ENCODE results near the gene NT5DC2. TPM values are rescaled to one million over a fixed set of nuclear protein-coding genes. Genes with fewer than 3 reads are reported as not detected.

The NT5DC2 gene
- polyA plus RNA-seq, 1 donor = 67.6 TPM

GRCh38 chr3:52494445-52494844 is 39.2 kb downstream of the NT5DC2 start:
- H3K4me3 ChIP-seq (ENCODE audit: low read length) = no peak overlapping the region
- H3K27me3 ChIP-seq (ENCODE audit: control insufficient read depth, insufficient read depth, low read length) = no peaks in the 10 kb centered on the region
- H3K27ac ChIP-seq (ENCODE audit: low read length) = no peak overlapping the region
- H3K36me3 ChIP-seq (ENCODE audit: control insufficient read depth, insufficient read depth, low read length) = peaks cover 41% of the 10 kb centered on the region
- no CpG with 5 or more reads among the region's 7 CpGs for WGBS (ENCODE audit: insufficient coverage, low lambda C conversion rate)
- no peaks in the 10 kb centered on the region for H3K4me1 ChIP-seq (ENCODE audit: control insufficient read depth, insufficient read depth, low read length)
- H3K9me3 ChIP-seq (ENCODE audit: control insufficient read depth, low read depth, low read length) = no peaks in the 10 kb centered on the region
- DNase-seq = no peak

GRCh38 chr3:52493232-52494017 is 40.2 kb downstream of the NT5DC2 start:
- no CpG with 5 or more reads among the region's 7 CpGs for WGBS (ENCODE audit: insufficient coverage, low lambda C conversion rate)
- Histone ChIP-seq H3K27ac (ENCODE audit: low read length) (no peak overlapping the region), H3K9me3 (ENCODE audit: control insufficient read depth, low read depth, low read length) (no peaks in the 10 kb centered on the region), H3K27me3 (ENCODE audit: control insufficient read depth, insufficient read depth, low read length) (no peaks in the 10 kb centered on the region), H3K36me3 (ENCODE audit: control insufficient read depth, insufficient read depth, low read length) (peaks cover 51% of the 10 kb centered on the region), H3K4me1 (ENCODE audit: control insufficient read depth, insufficient read depth, low read length) (no peaks in the 10 kb centered on the region), H3K4me3 (ENCODE audit: low read length) (no peak overlapping the region)
- no peak for DNase-seq

GRCh38 chr3:52492059-52492458 is 41.6 kb downstream of the NT5DC2 start:
- Histone ChIP-seq H3K4me1 (ENCODE audit: control insufficient read depth, insufficient read depth, low read length) (no peaks in the 10 kb centered on the region), H3K36me3 (ENCODE audit: control insufficient read depth, insufficient read depth, low read length) (peaks cover 64% of the 10 kb centered on the region), H3K4me3 (ENCODE audit: low read length) (no peak overlapping the region), H3K9me3 (ENCODE audit: control insufficient read depth, low read depth, low read length) (peaks cover 9% of the 10 kb centered on the region), H3K27ac (ENCODE audit: low read length) (no peak overlapping the region), H3K27me3 (ENCODE audit: control insufficient read depth, insufficient read depth, low read length) (no peaks in the 10 kb centered on the region)
- DNase-seq = no peak
- WGBS (ENCODE audit: insufficient coverage, low lambda C conversion rate) = no CpG with 5 or more reads among the region's 21 CpGs

DNA sequence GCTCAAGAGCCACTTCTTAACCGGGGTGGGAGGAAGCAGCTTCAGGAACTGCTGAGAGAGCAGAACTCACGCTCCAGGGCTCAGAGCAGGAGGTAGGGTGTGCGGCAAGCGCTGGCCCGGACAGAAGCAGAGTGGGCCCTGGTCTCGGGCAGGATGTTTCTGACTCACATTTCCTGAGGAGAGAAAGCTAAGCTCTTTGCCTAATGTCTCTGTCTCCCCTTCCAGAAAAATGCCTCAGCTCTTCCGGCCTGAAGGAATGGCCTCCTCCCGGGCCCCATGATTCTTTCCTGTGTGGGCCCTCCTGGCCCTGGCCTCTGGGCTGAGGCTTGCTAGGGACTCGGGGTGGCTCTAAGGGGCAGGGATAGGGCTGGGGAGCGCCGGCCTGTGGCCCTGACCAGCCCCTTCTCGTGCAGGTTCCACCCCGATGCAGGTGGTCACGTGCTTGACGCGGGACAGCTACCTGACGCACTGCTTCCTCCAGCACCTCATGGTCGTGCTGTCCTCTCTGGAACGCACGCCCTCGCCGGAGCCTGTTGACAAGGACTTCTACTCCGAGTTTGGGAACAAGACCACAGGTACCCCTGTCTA is 42.6 kb downstream of the NT5DC2 start:
- DNase-seq = no peak
- Histone ChIP-seq H3K4me3 (ENCODE audit: low read length) (no peak overlapping the region), H3K9me3 (ENCODE audit: control insufficient read depth, low read depth, low read length) (peaks cover 11% of the 10 kb centered on the region), H3K4me1 (ENCODE audit: control insufficient read depth, insufficient read depth, low read length) (no peaks in the 10 kb centered on the region), H3K27me3 (ENCODE audit: control insufficient read depth, insufficient read depth, low read length) (no peaks in the 10 kb centered on the region), H3K27ac (ENCODE audit: low read length) (no peak overlapping the region), H3K36me3 (ENCODE audit: control insufficient read depth, insufficient read depth, low read length) (peaks cover 73% of the 10 kb centered on the region)
- no CpG with 5 or more reads among the region's 23 CpGs for WGBS (ENCODE audit: insufficient coverage, low lambda C conversion rate)

- Histone ChIP-seq H3K4me3 (ENCODE audit: low read length) (no peak overlapping the region), H3K4me1 (ENCODE audit: control insufficient read depth, insufficient read depth, low read length) (no peaks in the 10 kb centered on the region), H3K27ac (ENCODE audit: low read length) (no peak overlapping the region), H3K36me3 (ENCODE audit: control insufficient read depth, insufficient read depth, low read length) (peaks cover 79% of the 10 kb centered on the region), H3K9me3 (ENCODE audit: control insufficient read depth, low read depth, low read length) (peaks cover 11% of the 10 kb centered on the region), H3K27me3 (ENCODE audit: control insufficient read depth, insufficient read depth, low read length) (no peaks in the 10 kb centered on the region)
- DNase-seq = no peak
- WGBS (ENCODE audit: insufficient coverage, low lambda C conversion rate) = no CpG with 5 or more reads among the region's 22 CpGs
Observed at GRCh38 chr3:52490035-52490938, 43.4 kb downstream of the NT5DC2 start.

GRCh38 chr3:52489453-52489852 is 44.2 kb downstream of the NT5DC2 start:
- peaks cover 11% of the 10 kb centered on the region for H3K9me3 ChIP-seq (ENCODE audit: control insufficient read depth, low read depth, low read length)
- no peaks in the 10 kb centered on the region for H3K4me1 ChIP-seq (ENCODE audit: control insufficient read depth, insufficient read depth, low read length)
- no peak overlapping the region for H3K4me3 ChIP-seq (ENCODE audit: low read length)
- WGBS (ENCODE audit: insufficient coverage, low lambda C conversion rate) = no CpG with 5 or more reads among the region's 18 CpGs
- H3K27me3 ChIP-seq (ENCODE audit: control insufficient read depth, insufficient read depth, low read length) = no peaks in the 10 kb centered on the region
- H3K36me3 ChIP-seq (ENCODE audit: control insufficient read depth, insufficient read depth, low read length) = peaks cover 86% of the 10 kb centered on the region
- no peak overlapping the region for H3K27ac ChIP-seq (ENCODE audit: low read length)
- DNase-seq = no peak

DNA sequence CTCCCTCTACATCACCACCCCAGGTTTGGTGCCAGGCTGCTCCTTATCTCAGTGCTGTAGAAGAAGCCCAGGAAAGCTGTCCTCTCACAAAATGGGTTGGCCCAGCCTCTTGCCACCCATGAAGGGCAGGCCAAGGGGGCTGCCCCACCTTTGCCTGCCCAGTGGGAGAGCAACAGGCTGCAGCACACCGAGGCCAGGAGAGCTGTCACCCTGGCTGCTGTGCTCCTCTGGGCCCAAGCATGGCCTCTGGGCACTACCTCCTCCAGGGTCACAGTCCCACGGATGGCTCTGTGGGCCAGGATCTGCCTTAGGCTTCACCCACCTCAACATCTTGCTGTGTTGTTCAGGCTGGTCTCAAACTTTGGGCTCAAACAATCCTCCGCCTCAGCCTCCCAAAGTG is 44.9 kb downstream of the NT5DC2 start:
- peaks cover 86% of the 10 kb centered on the region for H3K36me3 ChIP-seq (ENCODE audit: control insufficient read depth, insufficient read depth, low read length)
- H3K27me3 ChIP-seq (ENCODE audit: control insufficient read depth, insufficient read depth, low read length) = no peaks in the 10 kb centered on the region
- no peaks in the 10 kb centered on the region for H3K4me1 ChIP-seq (ENCODE audit: control insufficient read depth, insufficient read depth, low read length)
- no peak overlapping the region for H3K4me3 ChIP-seq (ENCODE audit: low read length)
- no peak for DNase-seq
- no peak overlapping the region for H3K27ac ChIP-seq (ENCODE audit: low read length)
- H3K9me3 ChIP-seq (ENCODE audit: control insufficient read depth, low read depth, low read length) = peaks cover 11% of the 10 kb centered on the region
- no CpG with 5 or more reads among the region's 3 CpGs for WGBS (ENCODE audit: insufficient coverage, low lambda C conversion rate)

DNA sequence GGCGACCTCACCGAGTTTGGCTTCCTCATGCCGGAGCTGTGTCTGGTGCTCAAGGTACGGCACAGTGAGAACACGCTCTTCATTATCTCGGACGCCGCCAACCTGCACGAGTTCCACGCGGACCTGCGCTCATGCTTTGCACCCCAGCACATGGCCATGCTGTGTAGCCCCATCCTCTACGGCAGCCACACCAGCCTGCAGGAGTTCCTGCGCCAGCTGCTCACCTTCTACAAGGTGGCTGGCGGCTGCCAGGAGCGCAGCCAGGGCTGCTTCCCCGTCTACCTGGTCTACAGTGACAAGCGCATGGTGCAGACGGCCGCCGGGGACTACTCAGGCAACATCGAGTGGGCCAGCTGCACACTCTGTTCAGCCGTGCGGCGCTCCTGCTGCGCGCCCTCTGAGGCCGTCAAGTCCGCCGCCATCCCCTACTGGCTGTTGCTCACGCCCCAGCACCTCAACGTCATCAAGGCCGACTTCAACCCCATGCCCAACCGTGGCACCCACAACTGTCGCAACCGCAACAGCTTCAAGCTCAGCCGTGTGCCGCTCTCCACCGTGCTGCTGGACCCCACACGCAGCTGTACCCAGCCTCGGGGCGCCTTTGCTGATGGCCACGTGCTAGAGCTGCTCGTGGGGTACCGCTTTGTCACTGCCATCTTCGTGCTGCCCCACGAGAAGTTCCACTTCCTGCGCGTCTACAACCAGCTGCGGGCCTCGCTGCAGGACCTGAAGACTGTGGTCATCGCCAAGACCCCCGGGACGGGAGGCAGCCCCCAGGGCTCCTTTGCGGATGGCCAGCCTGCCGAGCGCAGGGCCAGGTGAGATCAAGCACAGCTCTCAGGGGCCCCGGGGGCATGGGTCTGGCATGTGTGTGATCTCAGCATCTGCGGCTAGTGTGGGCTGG is 45.6 kb downstream of the NT5DC2 start:
- Histone ChIP-seq H3K9me3 (ENCODE audit: control insufficient read depth, low read depth, low read length) (peaks cover 11% of the 10 kb centered on the region), H3K4me3 (ENCODE audit: low read length) (no peak overlapping the region), H3K27ac (ENCODE audit: low read length) (no peak overlapping the region), H3K36me3 (ENCODE audit: control insufficient read depth, insufficient read depth, low read length) (peaks cover 83% of the 10 kb centered on the region), H3K4me1 (ENCODE audit: control insufficient read depth, insufficient read depth, low read length) (no peaks in the 10 kb centered on the region), H3K27me3 (ENCODE audit: control insufficient read depth, insufficient read depth, low read length) (no peaks in the 10 kb centered on the region)
- no CpG with 5 or more reads among the region's 59 CpGs for WGBS (ENCODE audit: insufficient coverage, low lambda C conversion rate)
- DNase-seq = no peak

- H3K4me1 ChIP-seq (ENCODE audit: control insufficient read depth, insufficient read depth, low read length) = no peaks in the 10 kb centered on the region
- peaks cover 11% of the 10 kb centered on the region for H3K9me3 ChIP-seq (ENCODE audit: control insufficient read depth, low read depth, low read length)
- H3K27me3 ChIP-seq (ENCODE audit: control insufficient read depth, insufficient read depth, low read length) = no peaks in the 10 kb centered on the region
- no peak overlapping the region for H3K4me3 ChIP-seq (ENCODE audit: low read length)
- 63% methylated on average over 2 of the region's 31 CpGs for WGBS (ENCODE audit: insufficient coverage, low lambda C conversion rate)
- H3K27ac ChIP-seq (ENCODE audit: low read length) = no peak overlapping the region
- peaks cover 83% of the 10 kb centered on the region for H3K36me3 ChIP-seq (ENCODE audit: control insufficient read depth, insufficient read depth, low read length)
- no peak for DNase-seq
Observed at GRCh38 chr3:52487050-52487787, 46.4 kb downstream of the NT5DC2 start.

Measured in large intestine (tissue), 3 donors.